ENCODE results near the gene PLA2G4B.

PLA2G4B gene

GRCh38 chr15:41857316-41857715, 18.7 kb downstream of the PLA2G4B start:
- TF ChIP-seq, protein P1, sequence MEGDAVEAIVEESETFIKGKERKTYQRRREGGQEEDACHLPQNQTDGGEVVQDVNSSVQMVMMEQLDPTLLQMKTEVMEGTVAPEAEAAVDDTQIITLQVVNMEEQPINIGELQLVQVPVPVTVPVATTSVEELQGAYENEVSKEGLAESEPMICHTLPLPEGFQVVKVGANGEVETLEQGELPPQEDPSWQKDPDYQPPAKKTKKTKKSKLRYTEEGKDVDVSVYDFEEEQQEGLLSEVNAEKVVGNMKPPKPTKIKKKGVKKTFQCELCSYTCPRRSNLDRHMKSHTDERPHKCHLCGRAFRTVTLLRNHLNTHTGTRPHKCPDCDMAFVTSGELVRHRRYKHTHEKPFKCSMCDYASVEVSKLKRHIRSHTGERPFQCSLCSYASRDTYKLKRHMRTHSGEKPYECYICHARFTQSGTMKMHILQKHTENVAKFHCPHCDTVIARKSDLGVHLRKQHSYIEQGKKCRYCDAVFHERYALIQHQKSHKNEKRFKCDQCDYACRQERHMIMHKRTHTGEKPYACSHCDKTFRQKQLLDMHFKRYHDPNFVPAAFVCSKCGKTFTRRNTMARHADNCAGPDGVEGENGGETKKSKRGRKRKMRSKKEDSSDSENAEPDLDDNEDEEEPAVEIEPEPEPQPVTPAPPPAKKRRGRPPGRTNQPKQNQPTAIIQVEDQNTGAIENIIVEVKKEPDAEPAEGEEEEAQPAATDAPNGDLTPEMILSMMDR (conservative IDR thresholded peaks at IDR 0.05; ENCODE audit: low read length): no peak
- no peak for TF ChIP-seq EZH2phosphoT487 (IDR thresholded peaks at IDR 0.05; ENCODE audit: borderline replicate concordance)
- Histone ChIP-seq H3F3A (ENCODE audit: low read depth) (no peaks in the 10 kb centered on the region), H3K36me3 (ENCODE audit: insufficient read depth, low read length) (no peaks in the 10 kb centered on the region), H3K4me3 (ENCODE audit: low read length, poor library complexity, severe bottlenecking) (no peak overlapping the region), H2AFZ (ENCODE audit: low read length) (no peak overlapping the region), H3K9me2 (replicated peaks; ENCODE audit: low read depth, low read length) (no peaks in the 10 kb centered on the region), H3K9ac (ENCODE audit: low read depth, low read length, poor library complexity, severe bottlenecking) (no peak overlapping the region), H3K9me3 (ENCODE audit: insufficient read depth, low read depth, low read length) (no peaks in the 10 kb centered on the region), H3K79me2 (ENCODE audit: insufficient read depth, low read length) (no peaks in the 10 kb centered on the region), H3K4me1 (ENCODE audit: insufficient read depth, low read length, poor library complexity, severe bottlenecking) (peaks cover 11% of the 10 kb centered on the region), H3K4me2 (ENCODE audit: low read depth, low read length, poor library complexity, severe bottlenecking) (no peak overlapping the region), H3K27me3 (ENCODE audit: insufficient read depth, low read length, poor library complexity, severe bottlenecking) (no peaks in the 10 kb centered on the region), H4K20me1 (ENCODE audit: insufficient read depth, low read length, poor library complexity, severe bottlenecking) (no peaks in the 10 kb centered on the region)

DNA sequence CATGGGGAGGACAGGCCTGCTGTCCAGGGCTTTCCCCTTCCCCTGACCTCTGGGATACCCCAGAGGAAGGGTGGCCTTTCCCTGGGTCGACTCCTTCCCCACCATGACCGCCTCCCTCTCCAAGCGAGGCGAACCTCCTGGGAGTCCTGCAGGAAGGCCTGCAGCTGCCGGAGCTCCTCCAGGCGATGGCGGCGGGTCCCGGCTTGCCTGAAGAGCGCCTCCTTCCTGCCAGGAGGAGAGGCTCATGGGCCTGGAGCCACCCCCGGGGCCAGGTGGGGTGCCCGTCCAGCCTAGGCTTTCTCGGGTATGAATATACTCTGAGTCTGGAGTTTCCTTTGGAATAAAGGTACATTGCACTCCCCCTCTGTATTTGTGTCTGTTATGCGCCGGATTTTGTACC, 20.1 kb downstream of the PLA2G4B start:
- no peaks in the 10 kb centered on the region for H4K20me1 ChIP-seq (ENCODE audit: insufficient read depth, low read length, poor library complexity, severe bottlenecking)
- H3K4me1 ChIP-seq (ENCODE audit: insufficient read depth, low read length, poor library complexity, severe bottlenecking): peaks cover 19% of the 10 kb centered on the region
- no peak overlapping the region for H2AFZ ChIP-seq (ENCODE audit: low read length)
- no peak overlapping the region for H3K4me3 ChIP-seq (ENCODE audit: low read length, poor library complexity, severe bottlenecking)
- H3K4me2 ChIP-seq (ENCODE audit: low read depth, low read length, poor library complexity, severe bottlenecking): no peak overlapping the region
- H3K27me3 ChIP-seq (ENCODE audit: insufficient read depth, low read length, poor library complexity, severe bottlenecking): no peaks in the 10 kb centered on the region
- H3K9me2 ChIP-seq (replicated peaks; ENCODE audit: low read depth, low read length): no peaks in the 10 kb centered on the region
- TF ChIP-seq EZH2phosphoT487 (IDR thresholded peaks at IDR 0.05; ENCODE audit: borderline replicate concordance): no peak
- TF ChIP-seq, protein P1 (conservative IDR thresholded peaks at IDR 0.05; ENCODE audit: low read length): no peak
- no peaks in the 10 kb centered on the region for H3K36me3 ChIP-seq (ENCODE audit: insufficient read depth, low read length)
- H3F3A ChIP-seq (ENCODE audit: low read depth): no peaks in the 10 kb centered on the region
- no peaks in the 10 kb centered on the region for H3K79me2 ChIP-seq (ENCODE audit: insufficient read depth, low read length)
- no peak overlapping the region for H3K9ac ChIP-seq (ENCODE audit: low read depth, low read length, poor library complexity, severe bottlenecking)
- H3K9me3 ChIP-seq (ENCODE audit: insufficient read depth, low read depth, low read length): no peaks in the 10 kb centered on the region

- Histone ChIP-seq H3F3A (ENCODE audit: low read depth) (no peaks in the 10 kb centered on the region), H3K79me2 (ENCODE audit: insufficient read depth, low read length) (no peaks in the 10 kb centered on the region), H3K9me3 (ENCODE audit: insufficient read depth, low read depth, low read length) (no peaks in the 10 kb centered on the region), H3K9me2 (replicated peaks; ENCODE audit: low read depth, low read length) (no peaks in the 10 kb centered on the region), H3K27me3 (ENCODE audit: insufficient read depth, low read length, poor library complexity, severe bottlenecking) (no peaks in the 10 kb centered on the region), H3K4me1 (ENCODE audit: insufficient read depth, low read length, poor library complexity, severe bottlenecking) (peaks cover 27% of the 10 kb centered on the region), H4K20me1 (ENCODE audit: insufficient read depth, low read length, poor library complexity, severe bottlenecking) (no peaks in the 10 kb centered on the region), H3K4me3 (ENCODE audit: low read length, poor library complexity, severe bottlenecking) (no peak overlapping the region), H3K36me3 (ENCODE audit: insufficient read depth, low read length) (no peaks in the 10 kb centered on the region), H3K9ac (ENCODE audit: low read depth, low read length, poor library complexity, severe bottlenecking) (no peak overlapping the region), H2AFZ (ENCODE audit: low read length) (no peak overlapping the region), H3K4me2 (ENCODE audit: low read depth, low read length, poor library complexity, severe bottlenecking) (no peak overlapping the region)
- TF ChIP-seq, protein P1 (conservative IDR thresholded peaks at IDR 0.05; ENCODE audit: low read length): peak; percentile 28
- TF ChIP-seq EZH2phosphoT487 (IDR thresholded peaks at IDR 0.05; ENCODE audit: borderline replicate concordance): no peak
Measured at GRCh38 chr15:41860049-41860828, 21.6 kb downstream of the PLA2G4B start.
